AG04450 (cell line): ENCODE measurements around the gene NMT1. TPM values are rescaled to one million over a fixed set of nuclear protein-coding genes. Genes with fewer than 3 reads are reported as not detected.
A peak's percentile ranks its signal among the peaks of the same experiment; 100 is the strongest.

Experiments
- CTCF ChIA-PET: fragments of 300-600, 350-600 bp; formaldehyde crosslinking; extraction: SDS; loops from one replicate; lab custom pipeline; 2022; ENCODE audit warnings: antibody characterized with exemption, inconsistent platforms; lab: Charles Lee
- POLR2A ChIA-PET: fragments of 350-600 bp; formaldehyde crosslinking; extraction: SDS; loops from one replicate; lab custom pipeline; 2021; ENCODE audit warnings: antibody characterized with exemption, inconsistent platforms; lab: Yijun Ruan, JAX
- DNase-seq: peaks from one replicate; pipeline ENCODE4 v3.0.0-alpha.2; 2011; ENCODE audit warnings: low read depth, low spot score
- H3K27ac ChIP-seq: one replicate; pipeline ENCODE4 v1.5.1; 2012; ENCODE audit warnings: low read depth, low read length, control low read depth
- H3K27me3 ChIP-seq: one replicate; pipeline ENCODE4 v1.6.0; 2012; ENCODE audit warnings: low read length; ENCODE audit not compliant: control insufficient read depth, insufficient read depth
- H3K4me3 ChIP-seq: 2 replicates; pipeline ENCODE4 v1.5.1; 2011; ENCODE audit warnings: mild to moderate bottlenecking, low read depth, low read length, control low read depth
- H3K9me3 ChIP-seq: 2 replicates; pipeline ENCODE4 v1.5.1; 2012; ENCODE audit warnings: low read length; ENCODE audit not compliant: control insufficient read depth, insufficient read depth
- polyA plus RNA-seq: library from polyadenylated mRNA; depleted of rRNA; stranded (reverse); fragments of >200 nt; gene quantifications from 2 replicates; pipeline ENCODE4 v1.2.3, GENCODE V29; 2011
- TF ChIP-seq, protein P1 (sequence below): IDR thresholded peaks from 2 replicates; pipeline ENCODE4 v1.5.1; 2011; ENCODE audit warnings: low read depth, low read length, control low read depth, inconsistent platforms

Gene NMT1
- polyA plus RNA-seq, 1 experiment: 63.6 TPM

- TF ChIP-seq, protein P1, sequence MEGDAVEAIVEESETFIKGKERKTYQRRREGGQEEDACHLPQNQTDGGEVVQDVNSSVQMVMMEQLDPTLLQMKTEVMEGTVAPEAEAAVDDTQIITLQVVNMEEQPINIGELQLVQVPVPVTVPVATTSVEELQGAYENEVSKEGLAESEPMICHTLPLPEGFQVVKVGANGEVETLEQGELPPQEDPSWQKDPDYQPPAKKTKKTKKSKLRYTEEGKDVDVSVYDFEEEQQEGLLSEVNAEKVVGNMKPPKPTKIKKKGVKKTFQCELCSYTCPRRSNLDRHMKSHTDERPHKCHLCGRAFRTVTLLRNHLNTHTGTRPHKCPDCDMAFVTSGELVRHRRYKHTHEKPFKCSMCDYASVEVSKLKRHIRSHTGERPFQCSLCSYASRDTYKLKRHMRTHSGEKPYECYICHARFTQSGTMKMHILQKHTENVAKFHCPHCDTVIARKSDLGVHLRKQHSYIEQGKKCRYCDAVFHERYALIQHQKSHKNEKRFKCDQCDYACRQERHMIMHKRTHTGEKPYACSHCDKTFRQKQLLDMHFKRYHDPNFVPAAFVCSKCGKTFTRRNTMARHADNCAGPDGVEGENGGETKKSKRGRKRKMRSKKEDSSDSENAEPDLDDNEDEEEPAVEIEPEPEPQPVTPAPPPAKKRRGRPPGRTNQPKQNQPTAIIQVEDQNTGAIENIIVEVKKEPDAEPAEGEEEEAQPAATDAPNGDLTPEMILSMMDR: no peak
- Histone ChIP-seq H3K9me3 (no peaks in the 10 kb centered on the region; the same call in 1 of the 2 replicates), H3K4me3 (no peak overlapping the region), H3K27me3 (no peaks in the 10 kb centered on the region), H3K27ac (peak overlapping the region; percentile 78)
- CTCF ChIA-PET: interaction anchor here (1.1 to 3.3 kb wide), 3 partner anchors 8 to 71 kb away, joined by 3 to 28 read pairs (median 4); partner anchors contain the start of gene ACBD4
- POLR2A ChIA-PET: interaction anchor here (0.6 to 1.2 kb wide), 3 partner anchors 16 to 217 kb away, joined by 3 to 5 read pairs (median 4); no protein-coding TSS in a partner anchor
- no peak for DNase-seq
Measured at GRCh38 chr17:45127548-45128300, 66.6 kb downstream of the NMT1 start.

DNA sequence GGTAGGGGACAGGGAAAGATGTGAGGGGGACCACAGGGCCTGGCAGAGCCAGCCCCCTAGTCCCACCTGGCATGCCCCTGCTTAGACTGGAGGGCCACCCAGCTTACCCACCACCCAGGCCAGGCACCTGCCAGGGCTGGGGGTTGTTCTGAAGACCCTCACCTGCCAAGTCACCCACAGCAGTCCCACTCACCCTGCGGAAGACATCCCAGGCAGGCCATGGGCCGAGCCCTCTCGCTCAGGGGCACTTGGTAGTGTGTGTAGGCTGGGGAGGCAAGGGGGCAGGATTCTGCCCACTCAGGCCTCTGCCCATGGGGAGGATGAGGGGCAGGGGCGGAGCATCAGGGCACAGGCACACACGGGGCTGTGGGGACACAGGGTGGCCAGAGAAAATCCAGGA is 67.2 kb downstream of the NMT1 start:
- CTCF ChIA-PET: no interaction called here
- Histone ChIP-seq H3K9me3 (no peaks in the 10 kb centered on the region; the same call in 1 of the 2 replicates), H3K27ac (peak overlapping the region; percentile 78), H3K4me3 (no peak overlapping the region), H3K27me3 (no peaks in the 10 kb centered on the region)
- no peak for DNase-seq
- POLR2A ChIA-PET: interaction anchor here (0.6 to 1.2 kb wide), 3 partner anchors 17 to 216 kb away, joined by 3 to 5 read pairs (median 4); no protein-coding TSS in a partner anchor
- TF ChIP-seq, protein P1: no peak

DNA sequence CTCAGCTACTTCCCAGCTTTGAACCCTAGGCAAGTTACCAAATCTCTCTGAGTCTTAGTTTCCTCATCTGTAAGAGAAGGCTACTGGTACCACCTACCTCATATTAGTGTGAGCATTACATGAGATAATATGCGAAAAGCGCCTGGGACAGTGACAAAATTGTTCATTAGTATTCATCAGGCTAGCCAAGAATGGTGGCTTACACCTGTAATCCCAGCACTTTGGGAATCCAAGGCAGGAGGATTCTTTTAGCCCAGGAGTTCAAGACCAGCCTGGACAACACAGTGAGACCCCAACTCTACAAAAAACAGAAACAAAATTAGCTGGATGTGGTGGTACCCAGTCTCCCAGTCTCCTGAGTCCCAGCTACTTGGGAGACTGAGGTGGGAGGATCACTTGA is 67.9 kb downstream of the NMT1 start:
- TF ChIP-seq, protein P1: no peak
- Histone ChIP-seq H3K27ac (no peak overlapping the region), H3K9me3 (no peaks in the 10 kb centered on the region; the same call in 1 of the 2 replicates), H3K27me3 (no peaks in the 10 kb centered on the region), H3K4me3 (no peak overlapping the region)
- CTCF ChIA-PET: no interaction called here
- DNase-seq: no peak
- POLR2A ChIA-PET: no interaction called here

- ChIA-PET POLR2A (no interaction called here), CTCF (no interaction called here)
- TF ChIP-seq, protein P1: no peak
- no peaks in the 10 kb centered on the region for H3K27me3 ChIP-seq
- no peak overlapping the region for H3K4me3 ChIP-seq
- DNase-seq: no peak
- H3K9me3 ChIP-seq: no peaks in the 10 kb centered on the region; the same call in 1 of the 2 replicates
- H3K27ac ChIP-seq: no peak overlapping the region
Measured at GRCh38 chr17:45129426-45129939, 68.4 kb downstream of the NMT1 start.
